Activated CD4-positive, alpha-beta T cell treated with anti-CD3 and anti-CD28 coated beads for 36 hours (primary cell): ENCODE results near the gene F7. TPM values are rescaled to one million over a fixed set of nuclear protein-coding genes. Genes with fewer than 3 reads are reported as not detected.
"Not testable (repeated sequence)": the region's sequence is repeated elsewhere in the genome, so short reads cannot be mapped to it uniquely, and the experiment has no call there.

Experiments
- ATAC-seq: fragments of 200-7000 bp; cut with Tn5 transposase; one replicate; pipeline ENCODE4 v1.10.0; 2021; ENCODE audit warnings: mild to moderate bottlenecking, moderate library complexity
- CTCF ChIA-PET: fragments of 350-600 bp; sonication (Branson Sonifier 250); formaldehyde crosslinking; loops from one replicate; lab custom pipeline; 2021; ENCODE audit warnings: antibody characterized with exemption; lab: Charles Lee
- POLR2A ChIA-PET: fragments of 350-600 bp; sonication (Branson Sonifier 250); formaldehyde crosslinking; loops from one replicate; lab custom pipeline; 2021; ENCODE audit warnings: antibody characterized with exemption, inconsistent platforms; lab: Charles Lee
- DNase-seq: peaks from one replicate; pipeline ENCODE4 v3.0.0-alpha.2; 2020
- H3K27ac Mint-ChIP-seq: one replicate; pipeline ENCODE4 v1.8.0; 2021; ENCODE audit warnings: mixed read lengths
- H3K27me3 Mint-ChIP-seq: one replicate; pipeline ENCODE4 v1.8.0; 2021; ENCODE audit warnings: mixed read lengths
- H3K36me3 Mint-ChIP-seq: one replicate; pipeline ENCODE4 v1.8.0; 2021; ENCODE audit warnings: low read depth, mixed read lengths
- H3K4me1 Mint-ChIP-seq: one replicate; pipeline ENCODE4 v1.8.0; 2021; ENCODE audit warnings: mixed read lengths
- H3K4me3 Mint-ChIP-seq: one replicate; pipeline ENCODE4 v1.8.0; 2021; ENCODE audit warnings: mild to moderate bottlenecking, moderate library complexity, mixed read lengths
- H3K9me3 Mint-ChIP-seq: one replicate; pipeline ENCODE4 v1.8.0; 2021; ENCODE audit warnings: low read depth, mixed read lengths
- intact Hi-C, 2 experiments: fragments of 100-400 bp; cut with DNase I in 1 of 2; cut with micrococcal nuclease in 1 of 2; formaldehyde crosslinking; loops; one replicate each; pipeline versions ENCODE4 v1.14.2 to v1.15.1; 2022 to 2024; cut with DNase I, micrococcal nuclease
- total RNA-seq, 2 experiments: library from RNA; stranded (reverse); gene quantifications; one replicate each; pipeline ENCODE4 v1.2.3, GENCODE V29; 2021

The F7 gene
- total RNA-seq, 2 experiments from 2014 or later, result 0.11 to 0.12 TPM

DNA sequence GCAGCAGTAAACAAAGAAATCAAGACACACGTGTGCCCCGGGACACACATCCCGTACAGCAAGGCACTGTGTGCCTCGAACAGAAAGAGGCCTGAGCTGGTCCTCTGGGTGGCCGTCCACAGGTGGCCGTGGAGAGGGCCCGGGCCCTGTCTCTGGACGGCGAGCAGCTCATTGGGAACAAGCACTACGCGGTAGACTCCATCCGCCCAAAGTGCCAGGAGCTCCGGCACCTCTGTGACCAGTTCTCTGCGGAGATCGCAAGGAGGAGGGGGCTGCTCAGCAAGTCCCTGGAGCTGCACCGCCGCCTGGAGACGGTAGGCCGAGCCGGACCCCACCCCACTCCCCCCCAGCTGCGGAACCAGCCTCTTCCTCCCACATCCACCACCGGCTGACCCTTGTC, 30.7 kb upstream of the F7 start:
- H3K9me3 Mint-ChIP-seq, result peaks cover 2% of the 10 kb centered on the region
- ATAC-seq (no peak), DNase-seq (no peak)
- POLR2A ChIA-PET, result no interaction called here
- H3K27ac Mint-ChIP-seq, result no peak overlapping the region
- intact Hi-C loops, result no loop called here
- CTCF ChIA-PET, result no interaction called here
- H3K27me3 Mint-ChIP-seq, result no peaks in the 10 kb centered on the region
- peaks cover 18% of the 10 kb centered on the region for H3K36me3 Mint-ChIP-seq
- no peaks in the 10 kb centered on the region for H3K4me1 Mint-ChIP-seq
- H3K4me3 Mint-ChIP-seq, result no peak overlapping the region

DNA sequence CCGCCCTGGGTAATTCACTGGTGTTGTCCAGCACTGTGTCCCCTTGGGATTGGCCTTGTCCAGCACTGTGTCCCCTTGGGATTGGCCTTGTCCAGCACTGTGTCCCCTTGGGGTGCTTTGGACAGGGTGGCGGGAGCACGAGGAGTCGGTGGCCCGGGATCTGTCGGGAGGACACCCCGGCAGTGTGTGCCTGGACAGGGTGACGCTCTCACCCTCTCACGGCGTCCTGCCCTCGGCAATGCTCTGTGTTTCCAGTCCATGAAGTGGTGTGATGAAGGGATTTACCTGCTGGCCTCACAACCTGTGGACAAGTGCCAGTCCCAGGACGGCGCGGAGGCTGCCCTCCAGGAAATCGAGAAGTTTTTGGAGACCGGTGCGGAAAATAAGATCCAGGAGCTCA, 29.9 kb upstream of the F7 start:
- Mint-ChIP-seq H3K27ac (no peak overlapping the region), H3K36me3 (peaks cover 13% of the 10 kb centered on the region), H3K27me3 (no peaks in the 10 kb centered on the region), H3K9me3 (peaks cover 2% of the 10 kb centered on the region), H3K4me3 (no peak overlapping the region), H3K4me1 (no peaks in the 10 kb centered on the region)
- ATAC-seq (no peak), DNase-seq (no peak)
- CTCF ChIA-PET, result no interaction called here
- POLR2A ChIA-PET, result interaction anchor here (0.8 kb wide), 1 partner anchor 14 kb away, joined by 3 read pairs; no protein-coding TSS in a partner anchor
- intact Hi-C loops, result no loop called here

GRCh38 chr13:113076681-113077401, 28.8 kb upstream of the F7 start:
- ChIA-PET CTCF (interaction anchor here (0.5 to 0.6 kb wide), 2 partner anchors 162 to 859 kb away, joined by 3 to 4 read pairs; no protein-coding TSS in a partner anchor), POLR2A (no interaction called here)
- Mint-ChIP-seq H3K36me3 (peaks cover 10% of the 10 kb centered on the region), H3K27ac (no peak overlapping the region), H3K4me3 (no peak overlapping the region), H3K4me1 (no peaks in the 10 kb centered on the region), H3K27me3 (no peaks in the 10 kb centered on the region), H3K9me3 (peaks cover 2% of the 10 kb centered on the region)
- ATAC-seq (no peak), DNase-seq (no peak)
- intact Hi-C loops, result no loop called here

- H3K4me3 Mint-ChIP-seq, result no peak overlapping the region
- CTCF ChIA-PET, result interaction anchor here (0.6 kb wide), 1 partner anchor 858 kb away, joined by 3 read pairs; no protein-coding TSS in a partner anchor
- no peak overlapping the region for H3K27ac Mint-ChIP-seq
These were observed 28.0 kb upstream of the F7 start for GRCh38 chr13:113077566-113077952.

DNA sequence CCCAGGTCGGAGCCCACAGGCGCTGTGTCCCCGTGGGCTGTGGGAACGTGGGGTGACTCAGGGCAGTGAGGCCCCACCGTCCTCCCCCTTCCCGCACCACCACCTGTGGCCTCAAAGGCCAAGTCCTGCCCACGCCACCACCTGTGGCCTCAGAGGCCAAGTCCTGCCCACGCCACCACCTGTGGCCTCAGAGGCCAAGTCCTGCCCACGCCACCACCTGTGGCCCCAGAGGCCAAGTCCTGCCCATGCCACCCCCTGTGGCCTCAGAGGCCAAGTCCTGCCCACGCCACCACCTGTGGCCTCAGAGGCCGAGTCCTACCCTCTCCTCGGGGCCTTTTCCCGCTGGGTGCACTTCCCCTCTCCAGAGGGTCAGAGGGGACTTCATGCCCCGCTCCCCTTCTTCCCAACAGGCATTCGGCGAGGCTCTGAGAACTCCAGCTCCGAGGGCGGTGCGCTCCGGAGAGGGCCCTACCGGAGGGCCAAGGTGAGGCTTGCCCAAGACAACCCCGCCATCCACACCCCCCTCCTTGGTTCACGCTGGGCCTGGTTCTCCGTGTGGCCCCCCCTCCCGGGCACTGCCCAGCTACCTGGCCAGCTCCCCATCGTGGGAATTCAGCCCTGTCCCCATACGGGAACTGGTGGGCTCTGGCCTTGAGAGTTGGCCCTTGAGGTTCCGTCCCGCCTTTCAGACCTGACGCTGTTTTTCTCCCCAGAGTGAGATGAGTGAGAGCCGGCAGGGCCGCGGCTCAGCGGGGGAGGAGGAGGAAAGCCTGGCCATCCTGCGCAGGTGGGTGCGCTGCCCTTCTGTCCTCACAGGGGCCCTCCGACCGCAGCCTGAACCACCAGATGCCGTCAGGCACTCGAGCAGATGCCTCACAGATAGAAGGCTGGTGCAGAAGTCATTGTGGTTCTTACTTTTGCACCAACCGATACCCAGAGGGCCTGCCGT, 27.4 kb upstream of the F7 start:
- POLR2A ChIA-PET, result no interaction called here
- no peaks in the 10 kb centered on the region for H3K9me3 Mint-ChIP-seq
- H3K27me3 Mint-ChIP-seq, result no peaks in the 10 kb centered on the region
- no peaks in the 10 kb centered on the region for H3K4me1 Mint-ChIP-seq
- no peak for DNase-seq
- H3K36me3 Mint-ChIP-seq, result peaks cover 8% of the 10 kb centered on the region
- H3K4me3 Mint-ChIP-seq, result no peak overlapping the region
- CTCF ChIA-PET, result no interaction called here
- no peak for ATAC-seq
- H3K27ac Mint-ChIP-seq, result no peak overlapping the region
- intact Hi-C loops, result no loop called here

More at GRCh38 chr13:113077566-113077952, 28.0 kb upstream of the F7 start:
- Mint-ChIP-seq H3K27me3 (no peaks in the 10 kb centered on the region), H3K4me1 (no peaks in the 10 kb centered on the region), H3K9me3 (no peaks in the 10 kb centered on the region), H3K36me3 (peaks cover 10% of the 10 kb centered on the region)
- POLR2A ChIA-PET, result no interaction called here
- ATAC-seq (no peak), DNase-seq (no peak)
- intact Hi-C loops, result no loop called here

- H3K27ac Mint-ChIP-seq, result no peak overlapping the region
These were observed 26.4 kb upstream of the F7 start for GRCh38 chr13:113078902-113079780.

DNA sequence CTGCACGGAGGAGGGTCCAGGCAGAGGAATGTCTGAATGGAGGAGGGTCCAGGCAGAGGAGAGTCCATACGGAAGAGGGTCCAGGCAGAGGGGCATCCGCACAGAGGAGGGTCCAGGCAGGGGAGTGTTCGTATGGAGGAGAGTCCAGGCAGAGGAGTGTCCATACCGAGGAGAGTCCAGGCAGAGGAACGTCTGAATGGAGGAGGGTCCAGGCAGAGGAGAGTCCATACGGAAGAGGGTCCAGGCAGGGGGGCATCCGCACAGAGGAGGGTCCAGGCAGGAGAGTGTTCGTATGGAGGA, 25.9 kb upstream of the F7 start:
- CTCF ChIA-PET, DNase-seq, intact Hi-C loops, H3K4me1 Mint-ChIP-seq, H3K9me3 Mint-ChIP-seq, H3K27ac Mint-ChIP-seq, H3K27me3 Mint-ChIP-seq, ATAC-seq, H3K4me3 Mint-ChIP-seq, H3K36me3 Mint-ChIP-seq, POLR2A ChIA-PET: not testable (repeated sequence)

More at GRCh38 chr13:113078902-113079780, 26.4 kb upstream of the F7 start:
- Mint-ChIP-seq H3K9me3 (no peaks in the 10 kb centered on the region), H3K4me1 (no peaks in the 10 kb centered on the region), H3K27me3 (no peaks in the 10 kb centered on the region), H3K4me3 (no peak overlapping the region), H3K36me3 (peaks cover 6% of the 10 kb centered on the region)
- DNase-seq, result no peak
- intact Hi-C loops, result no loop called here
- ATAC-seq, result no peak
- CTCF ChIA-PET, result no interaction called here
- POLR2A ChIA-PET, result no interaction called here

DNA sequence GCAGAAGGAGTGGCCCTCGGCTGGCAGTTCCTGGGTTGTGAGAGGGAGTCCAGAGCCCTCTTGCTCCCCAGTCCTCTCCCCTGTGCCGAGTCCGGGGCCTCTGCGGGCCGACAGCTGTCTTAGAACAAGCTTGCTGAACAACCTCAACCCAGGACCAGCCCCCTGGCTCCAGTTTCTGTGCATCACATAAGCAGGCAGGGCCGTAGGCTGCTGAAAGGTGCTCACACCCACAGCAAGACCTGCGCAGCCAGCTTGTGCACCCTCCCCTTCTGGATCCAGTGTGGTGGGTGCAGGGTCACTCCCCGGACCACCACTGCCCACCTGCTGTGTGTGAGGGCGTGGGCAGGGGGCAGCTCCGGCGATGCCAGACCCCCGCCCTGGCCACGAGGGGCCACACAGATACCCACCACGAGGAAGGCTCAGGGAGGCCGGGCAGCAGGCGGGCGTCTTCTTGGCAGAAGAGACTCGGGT, 25.2 kb upstream of the F7 start:
- Mint-ChIP-seq H3K4me3 (no peak overlapping the region), H3K36me3 (peaks cover 6% of the 10 kb centered on the region), H3K4me1 (no peaks in the 10 kb centered on the region), H3K27me3 (no peaks in the 10 kb centered on the region), H3K9me3 (no peaks in the 10 kb centered on the region), H3K27ac (no peak overlapping the region)
- ATAC-seq (no peak), DNase-seq (no peak)
- POLR2A ChIA-PET, result no interaction called here
- intact Hi-C loops, result no loop called here
- CTCF ChIA-PET, result no interaction called here

GRCh38 chr13:113080901-113081521, 24.6 kb upstream of the F7 start:
- H3K9me3 Mint-ChIP-seq, result no peaks in the 10 kb centered on the region
- intact Hi-C loops, result no loop called here
- ATAC-seq, result no peak
- no peak overlapping the region for H3K27ac Mint-ChIP-seq
- CTCF ChIA-PET, result interaction anchor here (0.6 kb wide), 1 partner anchor 8 kb away, joined by 3 read pairs; no protein-coding TSS in a partner anchor
- POLR2A ChIA-PET, result no interaction called here
- H3K4me1 Mint-ChIP-seq, result no peaks in the 10 kb centered on the region
- no peaks in the 10 kb centered on the region for H3K27me3 Mint-ChIP-seq
- H3K4me3 Mint-ChIP-seq, result no peak overlapping the region
- DNase-seq, result no peak
- H3K36me3 Mint-ChIP-seq, result peaks cover 6% of the 10 kb centered on the region

DNA sequence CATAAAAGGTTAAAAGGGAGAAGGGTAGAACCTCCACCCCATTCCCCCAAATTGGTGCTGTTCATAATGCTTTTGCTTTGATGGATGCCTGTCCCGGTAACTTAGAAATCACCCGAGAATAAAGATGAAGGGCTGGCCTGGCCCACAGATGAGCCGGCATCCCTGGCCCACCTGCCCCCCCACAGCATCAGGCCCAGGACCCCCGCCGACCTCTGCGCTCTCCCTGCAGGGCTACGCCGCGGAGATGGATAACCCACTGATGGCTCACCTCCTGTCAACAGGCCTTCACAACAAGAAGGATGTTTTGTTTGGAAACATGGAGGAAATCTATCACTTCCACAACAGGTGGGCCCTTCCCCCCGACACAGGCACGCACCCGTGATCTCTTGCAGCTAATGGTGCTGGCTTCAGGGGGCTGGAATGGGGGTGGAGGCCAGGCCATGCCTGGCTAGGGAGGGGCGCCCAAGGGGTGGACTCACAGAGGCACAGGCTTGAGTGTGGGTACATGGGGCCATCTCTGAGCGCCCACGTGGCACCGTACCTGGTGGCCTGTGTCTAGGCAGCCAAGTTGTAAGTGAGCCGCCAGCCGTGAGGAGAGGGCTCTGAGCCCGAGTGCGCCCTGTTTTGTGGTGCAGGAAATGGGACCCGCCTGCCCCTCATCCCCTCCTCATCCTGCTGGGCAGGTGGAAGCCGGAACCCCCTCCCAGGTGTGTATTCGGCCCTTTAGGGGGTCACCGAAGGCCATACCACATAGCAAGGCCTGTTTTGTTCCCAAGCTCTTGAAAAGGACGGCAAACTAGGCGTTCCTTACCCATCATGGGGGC, 23.2 kb upstream of the F7 start:
- H3K9me3 Mint-ChIP-seq, result no peaks in the 10 kb centered on the region
- H3K27me3 Mint-ChIP-seq, result no peaks in the 10 kb centered on the region
- H3K27ac Mint-ChIP-seq, result no peak overlapping the region
- ATAC-seq, result no peak
- DNase-seq, result no peak
- POLR2A ChIA-PET, result no interaction called here
- no peak overlapping the region for H3K4me3 Mint-ChIP-seq
- H3K36me3 Mint-ChIP-seq, result peaks cover 3% of the 10 kb centered on the region
- CTCF ChIA-PET, result no interaction called here
- H3K4me1 Mint-ChIP-seq, result no peaks in the 10 kb centered on the region
- intact Hi-C loops, result no loop called here
